ENCODE results near the gene MAF.

The MAF gene

DNA sequence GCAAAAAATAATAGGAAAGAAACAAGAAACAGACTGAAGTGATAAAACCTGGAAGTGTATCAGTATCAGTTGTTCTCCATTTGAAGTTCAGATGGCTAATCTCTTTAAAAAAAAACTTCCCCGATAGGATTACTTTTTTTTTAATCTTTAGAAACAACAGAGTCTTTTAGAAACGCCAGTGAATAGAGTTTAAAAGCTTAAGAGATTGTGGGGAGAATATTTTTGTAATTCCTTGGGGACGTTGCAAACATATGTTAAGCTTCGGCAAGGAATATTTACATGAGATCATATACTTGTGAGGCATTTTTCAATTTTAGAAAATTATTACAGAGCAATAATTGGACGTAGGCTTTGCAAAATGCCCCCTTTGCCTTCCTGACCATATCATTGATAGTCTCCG, 13.2 kb downstream of the MAF start:
- no peak for DNase-seq

DNA sequence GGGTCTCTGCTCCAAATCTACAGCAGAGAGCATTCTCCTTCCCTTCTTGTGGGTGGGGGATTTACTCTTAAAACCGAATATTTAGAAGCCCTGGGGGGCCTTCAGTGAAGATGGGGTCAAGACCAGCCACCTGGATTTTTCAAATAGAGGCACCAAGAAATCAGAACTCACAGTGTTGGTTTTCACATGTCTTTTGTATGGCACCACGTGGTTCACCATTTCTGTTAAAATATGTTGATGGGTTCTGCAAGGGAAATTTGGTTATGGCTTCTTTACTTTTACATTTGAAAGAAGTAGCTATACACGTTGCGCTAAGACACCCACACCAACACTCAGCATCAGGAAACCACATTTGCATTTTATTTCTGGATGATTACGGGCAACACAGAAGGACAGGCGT, 17.7 kb downstream of the MAF start:
- no peak for DNase-seq

DNA sequence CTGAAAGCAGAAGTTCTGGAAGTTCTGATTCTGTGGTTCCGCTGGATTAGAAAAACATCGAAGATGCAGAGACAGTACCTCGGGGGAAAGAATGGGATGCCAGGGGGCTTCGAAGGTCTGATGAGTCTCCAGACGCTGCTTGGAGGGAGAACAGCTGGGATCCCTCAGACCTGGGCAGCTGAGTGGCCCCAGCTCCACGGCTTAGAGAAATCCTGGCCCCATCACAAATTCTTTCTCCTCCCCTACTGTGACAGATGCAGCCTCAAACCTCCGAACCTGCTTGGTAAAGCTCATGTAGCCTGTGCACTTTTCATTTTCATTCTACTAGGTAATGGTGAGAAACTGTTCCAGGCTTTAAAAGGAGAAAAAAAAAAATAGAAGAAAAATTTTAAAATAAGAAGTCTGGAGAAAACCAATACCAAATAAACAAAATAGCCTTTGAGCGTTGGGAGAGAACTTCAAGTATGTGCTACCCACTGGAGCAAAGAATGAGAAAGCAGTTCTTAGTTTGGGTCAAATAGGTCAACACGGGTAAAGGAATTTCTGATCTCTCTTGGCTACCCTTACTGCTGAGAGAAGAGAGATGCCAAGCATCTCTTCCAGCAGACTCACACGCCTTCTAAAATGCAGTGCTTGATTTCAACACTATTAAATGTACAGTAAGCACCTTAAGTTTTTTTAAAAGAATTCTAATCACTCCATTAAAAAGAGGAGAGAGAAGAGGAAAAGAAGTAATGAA, 19.9 kb downstream of the MAF start:
- no peak for DNase-seq

DNA sequence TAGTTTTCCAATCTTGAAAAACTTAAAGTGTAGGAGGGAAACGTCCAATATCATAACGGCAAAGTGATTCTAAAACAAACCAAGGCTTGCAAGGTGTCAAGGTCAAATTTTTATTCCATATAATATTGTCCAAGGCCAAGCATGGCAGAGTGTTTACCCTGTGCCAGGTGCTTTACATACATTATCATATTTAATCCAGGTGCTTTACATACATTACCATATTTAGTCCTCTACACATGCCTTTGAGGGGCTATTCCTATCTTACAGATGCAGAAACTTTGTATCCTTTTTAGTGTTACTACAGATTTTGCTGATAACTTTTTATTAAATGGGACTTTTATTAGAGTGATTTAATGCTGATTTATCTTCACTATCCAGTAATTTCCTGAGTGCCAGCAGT, 23.9 kb downstream of the MAF start:
- DNase-seq, result no peak

DNA sequence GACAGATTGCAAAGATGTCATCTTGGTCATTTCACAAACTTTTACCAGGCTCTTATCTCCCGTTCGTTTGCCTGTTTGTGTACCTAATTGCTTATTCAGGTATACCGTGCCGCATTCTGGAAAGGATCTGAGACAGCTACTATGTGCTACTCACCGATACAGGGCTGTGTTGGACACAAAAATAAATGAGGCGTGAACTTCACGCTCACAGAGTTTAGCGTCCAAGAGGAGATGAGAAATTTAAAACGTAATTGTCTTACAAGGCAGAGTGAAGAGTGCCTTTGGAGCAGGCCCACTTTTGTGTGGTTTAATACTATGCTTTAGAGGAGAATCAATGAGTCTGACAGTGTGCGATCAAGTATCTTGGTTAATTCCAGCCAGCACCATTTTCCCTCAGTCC, 26.7 kb downstream of the MAF start:
- DNase-seq, result no peak

DNA sequence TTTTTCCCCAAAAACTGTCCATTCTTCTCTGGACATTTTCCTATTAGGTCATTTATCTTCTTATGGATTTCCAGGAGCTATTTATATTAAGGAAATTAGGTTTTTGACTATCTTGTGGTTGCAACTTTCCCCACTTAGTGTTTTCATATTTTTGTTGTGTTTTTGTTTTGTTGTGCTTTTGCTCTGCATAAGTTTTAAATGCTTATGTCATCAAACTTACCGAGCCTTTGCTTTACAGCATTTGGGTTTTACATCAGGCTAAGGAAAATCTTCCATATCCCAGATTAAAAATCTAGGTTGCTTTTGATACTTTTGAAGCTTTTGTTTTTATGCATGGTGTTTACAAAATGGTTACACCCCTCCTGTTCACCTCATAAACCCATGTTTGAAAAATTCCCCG, 27.5 kb downstream of the MAF start:
- no peak for DNase-seq

DNA sequence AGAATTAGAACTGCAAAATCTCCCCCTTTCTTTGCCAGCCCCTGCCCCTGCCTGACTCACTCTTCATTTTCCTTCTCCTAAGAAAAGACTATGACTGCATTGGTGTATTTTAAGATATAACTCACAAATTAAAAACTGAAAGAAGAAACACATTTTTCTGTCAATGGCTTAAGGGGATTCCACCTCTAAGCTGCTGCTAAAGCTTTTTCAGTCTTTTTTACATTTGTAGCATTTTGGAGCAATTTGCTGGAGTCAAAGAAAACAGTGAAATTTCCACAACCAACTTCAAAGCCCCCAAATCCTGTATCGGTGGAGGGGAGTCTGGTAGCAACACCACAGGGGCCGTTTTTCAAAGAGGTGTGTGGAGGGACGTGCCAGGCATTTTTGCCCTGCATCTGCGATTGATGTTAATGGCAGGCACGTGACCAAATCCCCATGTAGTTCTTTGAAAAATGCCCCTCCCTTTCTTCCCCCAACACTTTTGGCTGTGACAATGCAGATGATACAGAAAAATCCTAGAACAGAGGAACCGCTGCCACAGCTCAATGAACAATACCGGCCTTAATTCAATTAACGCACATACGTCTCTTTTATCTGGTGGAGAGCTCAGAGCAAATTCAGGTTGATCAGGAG, 28.5 kb downstream of the MAF start:
- DNase-seq, result no peak

DNA sequence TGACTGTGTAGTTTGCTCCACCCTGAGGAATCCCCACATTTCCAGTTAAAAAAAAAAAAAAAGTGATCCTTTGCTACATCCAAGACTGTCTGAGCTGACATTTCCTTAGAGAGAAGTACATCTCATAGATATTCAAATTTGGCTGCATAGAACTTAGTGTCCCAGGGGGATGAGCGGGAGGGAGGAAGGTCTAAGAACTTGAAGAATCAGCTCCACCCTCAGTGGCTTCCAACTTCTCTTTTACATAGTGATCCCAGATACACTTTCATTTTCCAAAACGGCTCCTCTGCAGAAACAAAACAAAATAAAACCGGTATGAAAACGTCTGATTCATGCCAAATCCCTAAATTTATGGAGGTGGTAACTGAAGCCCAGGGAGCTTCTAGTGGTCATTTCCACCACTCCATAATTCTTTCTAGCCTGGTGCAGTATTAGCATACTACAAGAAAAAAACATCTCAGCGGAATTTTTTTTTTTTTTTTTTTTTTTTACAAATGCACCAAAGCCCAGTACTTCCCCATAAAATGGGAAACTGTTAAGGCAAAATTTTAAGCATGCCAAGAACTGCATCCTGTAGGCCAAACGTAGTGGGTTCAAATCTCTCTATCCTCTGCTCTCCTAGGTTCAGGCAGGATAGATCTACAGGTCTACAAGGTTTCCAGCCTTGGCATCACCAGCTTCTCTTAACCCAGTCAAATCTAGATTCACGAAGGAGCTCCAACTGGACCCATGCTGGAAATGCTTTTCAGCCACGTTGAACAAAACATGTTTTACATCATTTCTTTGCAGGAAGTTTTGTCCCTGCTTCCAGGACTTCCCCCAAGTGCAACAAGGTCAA, 29.3 kb downstream of the MAF start:
- no peak for DNase-seq

DNA sequence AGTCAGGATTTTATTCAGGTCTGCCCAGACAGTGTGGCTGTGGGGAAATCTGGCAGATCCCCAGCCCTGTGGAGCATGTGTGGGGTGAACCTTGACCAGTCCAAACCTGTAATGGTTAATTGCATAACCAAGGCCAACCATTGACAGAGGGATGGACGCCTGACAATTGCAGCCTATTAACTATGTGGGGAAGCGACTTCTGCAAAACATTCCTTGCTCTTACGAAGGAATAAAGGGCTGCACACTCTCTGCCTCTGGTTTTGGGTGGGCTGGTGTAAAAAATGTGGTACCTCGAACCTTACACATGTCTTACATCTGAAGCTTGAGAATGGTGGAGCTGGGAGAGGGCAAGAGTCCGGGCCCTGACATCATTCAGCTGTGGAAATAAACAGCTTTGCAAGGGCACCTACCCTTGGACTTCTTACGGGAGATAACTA, 35.8 kb downstream of the MAF start:
- DNase-seq, result no peak

DNA sequence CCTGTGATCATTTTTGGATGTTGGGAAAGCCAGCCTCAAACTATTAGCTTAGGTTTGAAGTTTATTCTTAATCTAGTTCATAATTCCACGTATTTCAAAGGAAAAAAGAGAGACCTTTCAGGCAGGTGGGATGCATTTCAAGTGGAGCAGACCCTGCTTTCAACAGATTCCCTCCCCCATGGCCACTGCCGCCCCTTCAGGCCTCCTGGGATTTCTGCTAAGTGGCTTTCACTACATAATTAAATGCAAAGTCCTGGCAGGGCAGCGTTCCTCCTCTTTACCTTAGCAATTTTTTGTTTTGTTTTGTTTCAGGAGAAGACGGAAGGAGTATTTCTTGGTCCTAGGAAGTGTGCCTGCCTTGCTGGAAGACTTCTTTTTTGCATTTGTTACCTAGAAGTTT, 36.6 kb downstream of the MAF start:
- DNase-seq, result no peak

DNA sequence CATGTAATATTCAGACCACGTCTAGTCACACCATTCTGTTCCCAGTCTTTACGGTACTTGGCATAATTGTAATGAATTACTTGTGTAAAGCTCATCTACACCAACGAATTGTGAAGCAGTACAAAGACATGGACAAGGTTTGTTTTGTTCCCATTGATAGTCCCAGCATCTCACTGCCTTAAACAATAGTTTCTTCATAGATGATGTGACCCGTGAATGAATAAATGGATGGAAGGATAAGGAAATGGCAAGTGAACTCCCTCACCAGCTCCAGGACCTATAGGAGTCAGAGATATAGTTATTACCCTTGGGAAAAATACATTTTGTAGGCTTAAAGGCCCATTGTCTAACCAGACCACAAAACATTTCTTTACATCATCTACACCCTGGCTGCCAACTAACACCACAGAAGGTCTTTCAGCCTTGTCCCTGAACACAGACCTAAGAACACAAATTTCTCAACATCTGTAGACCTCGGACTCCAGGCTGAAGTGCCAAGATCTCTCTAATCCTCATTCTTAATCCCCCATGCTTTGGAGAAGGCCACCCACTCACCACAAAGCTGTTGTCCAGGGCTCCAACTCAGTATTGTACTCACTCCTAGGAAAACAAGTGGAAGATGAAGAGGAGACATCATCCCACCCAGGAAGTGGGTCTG, 38.2 kb downstream of the MAF start:
- no peak for DNase-seq

DNA sequence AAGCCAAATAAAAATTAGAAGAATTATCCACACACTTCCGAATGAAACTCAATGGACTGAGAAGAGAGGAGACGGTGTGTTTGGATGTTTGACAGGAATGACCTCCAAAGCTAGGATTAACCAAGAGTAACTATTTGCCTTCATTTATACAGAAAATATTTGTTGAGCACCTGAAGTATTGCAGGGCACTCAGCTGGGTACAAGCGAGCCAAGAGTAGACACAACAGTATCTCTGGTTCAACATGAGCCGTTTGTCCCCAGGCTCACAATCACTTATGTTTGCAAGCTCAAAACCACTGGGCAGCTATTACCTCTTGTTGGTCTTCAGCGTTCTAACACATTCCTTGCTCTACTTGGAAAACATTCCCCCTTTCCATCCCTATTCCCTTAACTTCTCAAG, 38.8 kb downstream of the MAF start:
- no peak for DNase-seq

DNA sequence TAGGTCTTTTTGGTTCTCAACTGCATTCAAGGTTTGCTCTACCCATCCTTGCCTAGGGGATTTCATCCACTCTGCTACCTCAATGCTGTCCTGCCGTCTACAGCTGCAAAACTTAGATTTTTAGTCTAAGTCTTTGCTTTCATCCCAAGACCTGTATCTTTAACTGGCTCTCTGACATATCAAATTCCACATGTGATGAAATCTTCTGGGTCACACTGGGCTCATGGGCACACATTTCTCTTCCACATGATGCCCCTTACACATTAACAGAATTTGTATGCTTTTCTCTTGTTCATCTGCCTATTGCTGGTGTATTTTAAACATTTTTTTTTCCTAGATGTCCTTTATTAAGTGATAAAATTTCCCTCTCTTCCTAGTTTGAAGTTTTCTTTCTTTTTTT, 39.6 kb downstream of the MAF start:
- DNase-seq, result no peak

DNA sequence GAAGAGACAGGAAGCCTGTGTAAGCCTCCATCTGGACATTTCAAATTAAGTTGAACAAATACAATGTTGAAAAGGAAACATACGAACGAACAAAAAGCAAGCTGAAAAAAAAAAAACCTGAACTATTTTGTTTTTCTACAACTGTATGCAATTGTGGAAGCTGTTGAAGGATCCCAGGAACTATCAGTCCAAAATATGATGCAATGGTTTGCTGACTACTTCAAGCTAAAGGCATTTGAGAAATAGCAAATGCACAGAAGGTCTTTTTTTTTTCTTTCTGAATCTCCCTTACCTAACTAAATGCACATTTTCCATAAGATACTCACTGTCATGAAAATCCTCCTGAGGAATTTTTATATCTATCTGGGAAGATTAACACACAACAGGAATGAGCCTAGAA, 40.2 kb downstream of the MAF start:
- no peak for DNase-seq

DNA sequence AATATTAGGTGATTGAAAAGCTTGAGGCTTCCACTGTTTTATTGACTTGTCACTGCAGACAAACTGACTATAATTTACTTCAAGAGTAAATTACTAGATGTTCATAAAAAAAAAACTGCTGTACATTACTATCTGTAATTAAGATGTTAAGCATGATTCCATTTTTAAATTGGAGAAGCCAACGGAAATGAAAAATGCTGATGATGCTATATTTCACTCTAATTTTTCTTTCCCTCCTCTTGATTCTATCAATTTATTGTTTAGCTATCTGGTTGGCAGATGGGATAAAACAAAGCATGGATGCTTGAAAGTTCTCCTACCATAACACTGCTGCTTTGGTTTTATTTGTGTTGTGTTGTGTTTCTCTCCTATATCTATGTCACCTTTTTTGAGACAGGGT, 41.0 kb downstream of the MAF start:
- no peak for DNase-seq

DNA sequence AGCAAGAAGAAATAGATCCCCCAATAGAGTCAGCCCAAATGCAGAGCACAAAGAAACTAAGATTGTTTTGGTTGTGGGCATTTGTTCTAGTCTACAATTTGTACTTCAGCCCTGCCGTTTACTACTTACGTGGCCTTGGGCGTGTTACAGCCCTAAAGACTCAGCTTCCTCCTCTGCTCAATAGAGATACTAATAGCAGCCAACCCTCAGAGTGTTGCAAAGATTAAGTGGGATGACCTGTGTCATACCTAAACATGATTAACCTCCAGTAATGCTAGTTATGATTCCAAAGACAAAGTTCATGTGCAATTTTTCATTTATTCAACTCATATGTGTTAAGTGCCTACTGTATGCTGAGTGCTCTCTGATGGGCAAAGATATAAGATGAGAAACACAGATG, 43.1 kb downstream of the MAF start:
- no peak for DNase-seq

DNA sequence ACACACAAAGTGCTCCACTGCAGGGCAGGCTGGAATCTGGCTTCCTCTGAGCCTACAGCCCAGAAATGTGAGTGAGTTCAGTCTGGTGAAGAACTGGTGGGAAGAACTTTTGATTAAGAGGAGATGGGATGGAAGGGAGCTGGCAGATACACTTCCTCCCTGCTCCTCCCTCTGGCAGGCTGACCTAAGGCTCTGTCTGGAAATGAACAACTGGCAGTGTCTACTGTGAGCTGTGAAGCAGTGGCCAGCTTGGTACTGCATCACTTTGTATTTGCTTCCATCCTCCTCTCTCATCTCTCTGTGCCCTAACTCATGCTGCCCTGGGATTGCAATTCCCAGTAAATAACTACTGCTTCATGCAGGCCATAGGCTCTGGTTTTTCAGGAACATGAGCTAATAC, 45.6 kb downstream of the MAF start:
- no peak for DNase-seq

DNA sequence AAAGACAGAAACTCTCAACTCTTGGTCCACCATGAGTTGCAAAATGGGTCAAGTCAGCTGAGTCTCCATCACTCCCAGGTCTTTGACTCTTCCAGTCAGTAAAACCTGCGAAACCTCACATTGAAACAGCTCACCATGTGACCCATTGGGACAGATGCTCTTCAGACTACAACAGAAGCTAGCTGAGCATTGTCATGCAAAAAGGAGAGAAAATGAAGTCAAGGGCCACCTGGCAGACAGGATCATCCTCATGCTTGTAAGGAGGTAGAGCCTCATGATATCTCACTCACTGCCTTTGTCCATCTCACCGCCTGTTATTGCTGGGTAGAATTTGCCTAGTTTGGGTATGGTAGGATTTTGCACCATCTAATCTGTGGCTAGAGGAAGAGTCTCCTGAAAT, 50.2 kb downstream of the MAF start:
- DNase-seq, result no peak

DNA sequence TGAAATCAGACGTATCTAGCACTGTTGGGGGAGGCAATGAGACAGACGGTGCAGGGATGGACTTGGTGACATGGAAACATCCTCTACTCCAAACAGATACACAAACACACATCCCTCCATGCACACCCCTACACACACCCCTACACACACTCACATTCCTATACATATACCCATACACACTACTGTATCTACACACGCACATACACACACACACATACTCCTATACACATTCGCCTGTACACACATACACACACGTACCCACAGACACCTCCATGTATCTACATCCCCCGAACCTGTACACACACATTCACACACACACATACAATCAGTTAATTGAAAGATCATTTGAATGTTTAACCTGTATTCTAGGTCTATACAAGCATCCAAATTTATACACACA, 53.5 kb downstream of the MAF start:
- no peak for DNase-seq
